HepG2 (cell line): Measurements from ENCODE around the gene STOM. TPM values are rescaled to one million over a fixed set of nuclear protein-coding genes. Genes with fewer than 3 reads are reported as not detected.

Experiments
- ASH2L ChIP-seq: fragments of 300-600, 200-600 bp; sonication (generic); IDR thresholded peaks from 2 replicates; pipeline ENCODE4 v1.7.0; 2017; ENCODE audit warnings: low read depth, mild to moderate bottlenecking, moderate library complexity, mixed read lengths, low read length; ENCODE audit not compliant: insufficient read length
- CHD4 ChIP-seq: fragments of 200-600 bp; sonication (generic); IDR thresholded peaks from 2 replicates; pipeline ENCODE4 v1.7.0; 2017; ENCODE audit warnings: mild to moderate bottlenecking, low read length, borderline replicate concordance
- CREB1 ChIP-seq, 2 experiments: fragments of 450-650 bp in 1 of 2; IDR thresholded peaks; 2 replicates each; pipeline ENCODE4 v1.6.1; 2016 to 2017; ENCODE audit warnings: control low read depth in 1 of 2, mild to moderate bottlenecking in 1 of 2, missing compliant biosample characterization in 1 of 2, missing genetic modification characterization in 1 of 2
- FOXK1 ChIP-seq: sonication (generic); formaldehyde crosslinking; IDR thresholded peaks from 2 replicates; pipeline ENCODE4 v1.4.0; 2020; ENCODE audit warnings: low read depth, missing genetic modification reagents, borderline replicate concordance
- FOXP1 ChIP-seq, 2 experiments: fragments of 450-650 bp in 1 of 2; IDR thresholded peaks; 2 replicates each; pipeline ENCODE4 v1.6.1; 2017 to 2018; ENCODE audit warnings: antibody characterized with exemption in 1 of 2
- HNRNPH1 ChIP-seq: fragments of 200-400 bp; formaldehyde crosslinking; optimal IDR thresholded peaks from 2 replicates; pipeline ENCODE3; 2017; ENCODE audit warnings: mild to moderate bottlenecking, low read depth, low read length
- ISL2 ChIP-seq: sonication (generic); formaldehyde crosslinking; IDR thresholded peaks from 2 replicates; pipeline ENCODE4 v1.5.0; 2020; ENCODE audit warnings: missing genetic modification reagents
- KAT7 ChIP-seq: IDR thresholded peaks from 2 replicates; pipeline ENCODE4 v1.6.1; 2018; ENCODE audit warnings: borderline replicate concordance, missing compliant biosample characterization
- MAFK ChIP-seq, 2 experiments: IDR thresholded peaks in 1 of 2; conservative IDR thresholded peaks in 1 of 2; 2 replicates each; pipeline ENCODE4 v1.6.1; 2011; ENCODE audit warnings: improper control_type of control experiment in 2 of 2, low read length in 2 of 2
- NFIB ChIP-seq: sonication (generic); formaldehyde crosslinking; IDR thresholded peaks from 2 replicates; pipeline ENCODE4 v1.9.0; 2021; ENCODE audit warnings: missing genetic modification reagents, mild to moderate bottlenecking, borderline replicate concordance
- NFIC ChIP-seq: IDR thresholded peaks from 2 replicates; pipeline ENCODE4 v1.6.1; 2012; ENCODE audit warnings: mild to moderate bottlenecking, low read length, inconsistent platforms
- NR2F2 ChIP-seq: IDR thresholded peaks from 2 replicates; pipeline ENCODE4 v1.6.1; 2012; ENCODE audit warnings: low read depth, inconsistent platforms, borderline replicate concordance
- PLRG1 ChIP-seq: fragments of 450-650 bp; conservative IDR thresholded peaks from 2 replicates; pipeline ENCODE4 v1.6.1; 2016
- REL ChIP-seq: sonication (generic); formaldehyde crosslinking; conservative IDR thresholded peaks from 2 replicates; pipeline ENCODE4 v1.8.0; 2022; ENCODE audit warnings: mild to moderate bottlenecking, missing genetic modification reagents, moderate library complexity
- SMYD3 ChIP-seq: sonication (generic); formaldehyde crosslinking; IDR thresholded peaks from 2 replicates; pipeline ENCODE4 v1.8.1; 2023; ENCODE audit warnings: mild to moderate bottlenecking, missing genetic modification reagents
- SOX5 ChIP-seq: IDR thresholded peaks from 2 replicates; pipeline ENCODE4 v1.6.1; 2016; ENCODE audit warnings: borderline replicate concordance
- SP5 ChIP-seq: IDR thresholded peaks from 2 replicates; pipeline ENCODE4 v1.6.1; 2016; ENCODE audit warnings: low read depth, borderline replicate concordance
- TBL1XR1 ChIP-seq: fragments of 150-350 bp; IDR thresholded peaks from 2 replicates; pipeline ENCODE4 v1.6.1; 2014; ENCODE audit warnings: borderline replicate concordance, low read length; ENCODE audit not compliant: partially characterized antibody
- TEAD3 ChIP-seq: optimal IDR thresholded peaks from 2 replicates; pipeline ENCODE3; 2016; ENCODE audit warnings: borderline replicate concordance
- THRA ChIP-seq: sonication (generic); formaldehyde crosslinking; IDR thresholded peaks from 2 replicates; pipeline ENCODE4 v1.4.0; 2020; ENCODE audit warnings: missing genetic modification reagents, borderline replicate concordance
- ZBTB3 ChIP-seq: sonication (generic); formaldehyde crosslinking; IDR thresholded peaks from 2 replicates; pipeline ENCODE4 v1.4.0; 2020; ENCODE audit warnings: low read depth, mild to moderate bottlenecking, moderate library complexity, missing genetic modification reagents, borderline replicate concordance
- ZNF205 ChIP-seq: IDR thresholded peaks from 2 replicates; pipeline ENCODE4 v1.6.1; 2018; ENCODE audit warnings: missing biosample characterization, missing genetic modification reagents
- ZNF256 ChIP-seq: sonication (generic); formaldehyde crosslinking; conservative IDR thresholded peaks from 2 replicates; pipeline ENCODE4 v1.4.0; 2020; ENCODE audit warnings: missing genetic modification reagents
- ZNF280B ChIP-seq: sonication (generic); formaldehyde crosslinking; IDR thresholded peaks from 2 replicates; pipeline ENCODE4 v1.5.0; 2020; ENCODE audit warnings: missing genetic modification reagents, mild to moderate bottlenecking, borderline replicate concordance
- ZNF331 ChIP-seq: sonication (generic); formaldehyde crosslinking; IDR thresholded peaks from 2 replicates; pipeline ENCODE4 v1.4.0; 2020; ENCODE audit warnings: missing genetic modification reagents
- ZNF766 ChIP-seq: sonication (generic); formaldehyde crosslinking; IDR thresholded peaks from 2 replicates; pipeline ENCODE4 v1.5.0; 2020; ENCODE audit warnings: missing genetic modification reagents, borderline replicate concordance
- ZNF772 ChIP-seq: sonication (generic); formaldehyde crosslinking; IDR thresholded peaks from 2 replicates; pipeline ENCODE4 v1.5.0; 2020; ENCODE audit warnings: mild to moderate bottlenecking, missing genetic modification reagents
- polyA plus RNA-seq, 8 experiments: library from polyadenylated mRNA; depleted of rRNA in 3 of 8; stranded (reverse) in 7 of 8; unstranded in 1 of 8; fragments of >200 nt; fragmentation: Illumina TruSeq in 4 of 8; extraction: Trizol in 4 of 8; gene quantifications; 2 replicates each; pipeline versions ENCODE4 v1.2.1 to v1.2.3, GENCODE V29; 2011 to 2016; ENCODE audit warnings: low read depth in 4 of 8, missing spikeins in 1 of 8, mixed read lengths in 1 of 8; ENCODE audit not compliant: insufficient read depth in 1 of 8
- total RNA-seq, 5 experiments: library from RNA; depleted of rRNA; stranded (reverse); fragments of >200 nt; fragmentation: Illumina TruSeq; extraction: Trizol; gene quantifications; 2 replicates each; pipeline ENCODE4 v1.2.3, GENCODE V29; 2016; ENCODE audit warnings: low read depth in 1 of 5
- TF ChIP-seq, protein P1 (sequence below): sonication (generic); formaldehyde crosslinking; IDR thresholded peaks from 2 replicates; pipeline ENCODE4 v1.4.0; 2020; ENCODE audit warnings: missing genetic modification reagents, mild to moderate bottlenecking, borderline replicate concordance

The STOM gene
- total and polyA plus RNA-seq, 2 of the 13 experiments (the other 11 are each of a cell fraction or from before 2014, with no cell fraction given), result 43.6 to 165 TPM

DNA sequence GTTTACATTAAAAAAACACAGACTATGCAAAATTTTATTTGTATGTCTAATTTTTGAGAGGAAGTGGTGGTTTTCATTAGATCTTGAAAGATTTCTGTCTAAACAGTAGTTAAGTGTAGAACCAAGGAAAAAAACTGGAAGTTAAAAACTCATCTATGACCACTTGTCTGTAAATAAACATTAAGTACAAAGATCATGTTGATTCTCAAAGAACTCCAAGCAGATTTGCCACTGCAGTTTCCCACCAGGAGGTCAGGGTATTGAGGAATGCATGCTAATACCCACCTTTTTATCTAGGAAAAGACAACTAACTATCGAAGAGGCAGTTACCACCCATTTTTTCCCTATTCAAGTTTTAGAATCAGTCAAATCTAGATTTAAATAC is 1.9 kb downstream of the STOM start (continued):
- TF ChIP-seq CHD4, result 0 out of 2 replicates have a peak, but pooled peaks have one; percentile 11
- no peak for TF ChIP-seq ZNF772 (CRISPR knock-in tag)
- TF ChIP-seq NFIC, result peak; percentile 80; the same call in 1 of the 2 replicates
- no peak for TF ChIP-seq HNRNPH1
- TF ChIP-seq SP5, result peak; percentile 22; the same call in 1 of the 2 replicates
- TF ChIP-seq ZBTB3 (CRISPR knock-in tag), result 0 out of 2 replicates have a peak, but pooled peaks have one; percentile 41
- TF ChIP-seq KAT7 (CRISPR knock-in tag), result peak; percentile 42; the same call in 1 of the 2 replicates
- TF ChIP-seq ISL2 (CRISPR knock-in tag), result peak; percentile 84
- TF ChIP-seq ZNF280B (CRISPR knock-in tag), result no peak
- TF ChIP-seq SMYD3 (CRISPR knock-in tag), result 0 out of 2 replicates have a peak, but pooled peaks have one; percentile 9
- no peak for TF ChIP-seq REL
- peak; percentile 75 for TF ChIP-seq ASH2L
- TF ChIP-seq PLRG1, result no peak
- TF ChIP-seq FOXK1, result peak; percentile 63; the same call in 1 of the 2 replicates
- TF ChIP-seq TBL1XR1, result peak; percentile 67
- TF ChIP-seq ZNF256, result no peak
- peak; percentile 70; the same call in 1 of the 2 replicates for TF ChIP-seq THRA (CRISPR knock-in tag)
- peak; percentile 63; the same call in 1 of the 2 replicates for TF ChIP-seq SOX5 (CRISPR knock-in tag)
- TF ChIP-seq ZNF205 (CRISPR knock-in tag), result peak; percentile 99
- TF ChIP-seq CREB1 (IDR thresholded peaks at IDR 0.05), result no peak
- TF ChIP-seq CREB1 (CRISPR knock-in tag; IDR thresholded peaks at IDR 0.05), result peak; percentile 14; the same call in 1 of the 2 replicates
- TF ChIP-seq NFIB (CRISPR knock-in tag), result no peak
- no peak for TF ChIP-seq ZNF766 (CRISPR knock-in tag)
- peak; percentile 20; the same call in 1 of the 2 replicates for TF ChIP-seq ZNF331 (CRISPR knock-in tag)
- TF ChIP-seq FOXP1 (IDR thresholded peaks at IDR 0.05), result no peak
- peak; percentile 75; the same call in 1 of the 2 replicates for TF ChIP-seq FOXP1 (CRISPR knock-in tag; IDR thresholded peaks at IDR 0.05)
- peak; percentile 76 for TF ChIP-seq TEAD3 (CRISPR knock-in tag)
- TF ChIP-seq, protein P1, sequence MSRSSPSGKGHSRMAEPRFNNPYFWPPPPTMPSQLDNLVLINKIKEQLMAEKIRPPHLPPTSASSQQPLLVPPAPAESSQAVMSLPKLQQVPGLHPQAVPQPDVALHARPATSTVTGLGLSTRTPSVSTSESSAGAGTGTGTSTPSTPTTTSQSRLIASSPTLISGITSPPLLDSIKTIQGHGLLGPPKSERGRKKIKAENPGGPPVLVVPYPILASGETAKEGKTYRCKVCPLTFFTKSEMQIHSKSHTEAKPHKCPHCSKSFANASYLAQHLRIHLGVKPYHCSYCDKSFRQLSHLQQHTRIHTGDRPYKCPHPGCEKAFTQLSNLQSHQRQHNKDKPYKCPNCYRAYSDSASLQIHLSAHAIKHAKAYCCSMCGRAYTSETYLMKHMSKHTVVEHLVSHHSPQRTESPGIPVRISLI (CRISPR knock-in tag), result peak; percentile 81; the same call in 1 of the 2 replicates
- TF ChIP-seq MAFK (conservative IDR thresholded peaks at IDR 0.05 in 1 of 2, IDR thresholded peaks at IDR 0.05 in 1 of 2; ENCODE audit: low read length in 2 of 2), result peak in 1 of 2 experiments; percentile 42; a peak in 2 of 4 replicates
- TF ChIP-seq NR2F2, result peak; percentile 72; the same call in 1 of the 2 replicates
